ENCODE measurements around the gene PDXK.

PDXK gene

GRCh38 chr21:43726686-43727518, 8.0 kb downstream of the PDXK start:
- H3K9me3 ChIP-seq (ENCODE audit: severe bottlenecking), result no peaks in the 10 kb centered on the region

GRCh38 chr21:43727519-43728153, 8.7 kb downstream of the PDXK start:
- DNase-seq, result peak; percentile 81

More at GRCh38 chr21:43726686-43727518, 8.0 kb downstream of the PDXK start:
- DNase-seq, result no peak
- Histone ChIP-seq H3K36me3 (peaks cover 21% of the 10 kb centered on the region), H3K27ac (peak overlapping the region; percentile 92), H3K4me3 (ENCODE audit: low read depth, low read length) (no peak overlapping the region), H3K27me3 (ENCODE audit: insufficient read depth, low read depth, severe bottlenecking) (no peaks in the 10 kb centered on the region)
- TF ChIP-seq CTCF (IDR thresholded peaks at IDR 0.05; ENCODE audit: low read depth, low read length), result no peak

GRCh38 chr21:43728154-43728466, 9.2 kb downstream of the PDXK start:
- Histone ChIP-seq H3K36me3 (peaks cover 31% of the 10 kb centered on the region), H3K27me3 (ENCODE audit: insufficient read depth, low read depth, severe bottlenecking) (no peaks in the 10 kb centered on the region), H3K9me3 (ENCODE audit: severe bottlenecking) (no peaks in the 10 kb centered on the region), H3K27ac (peak overlapping the region; percentile 92), H3K4me3 (ENCODE audit: low read depth, low read length) (peak overlapping the region; percentile 59)
- TF ChIP-seq CTCF (IDR thresholded peaks at IDR 0.05; ENCODE audit: low read depth, low read length), result no peak
- DNase-seq, result peak; percentile 59

More at GRCh38 chr21:43727519-43728153, 8.7 kb downstream of the PDXK start:
- no peaks in the 10 kb centered on the region for H3K9me3 ChIP-seq (ENCODE audit: severe bottlenecking)
- H3K27me3 ChIP-seq (ENCODE audit: insufficient read depth, low read depth, severe bottlenecking), result no peaks in the 10 kb centered on the region
- peaks cover 28% of the 10 kb centered on the region for H3K36me3 ChIP-seq
- peak overlapping the region; percentile 59 for H3K4me3 ChIP-seq (ENCODE audit: low read depth, low read length)
- peak; percentile 64 for TF ChIP-seq CTCF (IDR thresholded peaks at IDR 0.05; ENCODE audit: low read depth, low read length)
- peak overlapping the region; percentile 92 for H3K27ac ChIP-seq

GRCh38 chr21:43728467-43729390, 9.8 kb downstream of the PDXK start:
- TF ChIP-seq CTCF (IDR thresholded peaks at IDR 0.05; ENCODE audit: low read depth, low read length), result peak; percentile 49
- Histone ChIP-seq H3K27ac (peak overlapping the region; percentile 92), H3K9me3 (ENCODE audit: severe bottlenecking) (no peaks in the 10 kb centered on the region), H3K4me3 (ENCODE audit: low read depth, low read length) (peak overlapping the region; percentile 59), H3K36me3 (peaks cover 28% of the 10 kb centered on the region), H3K27me3 (ENCODE audit: insufficient read depth, low read depth, severe bottlenecking) (no peaks in the 10 kb centered on the region)
- DNase-seq, result peak; percentile 97

GRCh38 chr21:43731476-43731875, 12.5 kb downstream of the PDXK start:
- TF ChIP-seq CTCF (IDR thresholded peaks at IDR 0.05; ENCODE audit: low read depth, low read length), result no peak
- no peak for DNase-seq
- Histone ChIP-seq H3K36me3 (peaks cover 24% of the 10 kb centered on the region), H3K27me3 (ENCODE audit: insufficient read depth, low read depth, severe bottlenecking) (no peaks in the 10 kb centered on the region), H3K4me3 (ENCODE audit: low read depth, low read length) (no peak overlapping the region), H3K27ac (no peak overlapping the region), H3K9me3 (ENCODE audit: severe bottlenecking) (no peaks in the 10 kb centered on the region)
